Activated CD8-positive, alpha-beta memory T cell treated with anti-CD3 and anti-CD28 coated beads for 36 hours (primary cell): ENCODE measurements around the gene HSPBP1. TPM values are rescaled to one million over a fixed set of nuclear protein-coding genes. Genes with fewer than 3 reads are reported as not detected.

Source experiments
- total RNA-seq, 2 experiments: library from RNA; stranded (reverse); gene quantifications; one replicate each; pipeline ENCODE4 v1.2.3, GENCODE V29; 2021

The HSPBP1 gene
- total RNA-seq, 2 experiments from 2014 or later: 74.4 to 79.6 TPM

Other genes with a start within 250 kb of the HSPBP1 start
- gene GP6, start 241.8 kb downstream of the HSPBP1 start, total RNA-seq: not detected
- 10 to 100 TPM; 23.3 TPM for gene RDH13, start 217.0 kb downstream of the HSPBP1 start, total RNA-seq
- gene EPS8L1, start 204.2 kb downstream of the HSPBP1 start, total RNA-seq: 1 to 10 TPM; 1.4 to 1.5 TPM
- gene PPP1R12C, start 162.5 kb downstream of the HSPBP1 start, total RNA-seq: 10 to 100 TPM; 87.4 to 89.7 TPM
- gene TNNT1, start 130.9 kb downstream of the HSPBP1 start, total RNA-seq: not detected
- not detected for gene TNNI3, start 122.4 kb downstream of the HSPBP1 start, total RNA-seq
- not detected for gene DNAAF3, start 113.5 kb downstream of the HSPBP1 start, total RNA-seq
- gene SYT5, start 99.8 kb downstream of the HSPBP1 start, total RNA-seq: not detected
- not detected for gene PTPRH, start 70.6 kb downstream of the HSPBP1 start, total RNA-seq
- gene TMEM86B, start 51.3 kb downstream of the HSPBP1 start, total RNA-seq: 1 to 10 TPM; 6.5 to 7.6 TPM
- gene PPP6R1, start 21.1 kb downstream of the HSPBP1 start, total RNA-seq: 100 to 1,000 TPM; 226 to 230 TPM
- gene BRSK1, start 3.9 kb upstream of the HSPBP1 start, total RNA-seq: 1 to 10 TPM; 4.8 to 5.7 TPM
- under 1 TPM in 1 of 2 experiments, not detected in 1; 0.31 TPM for gene TMEM150B, start 45.2 kb upstream of the HSPBP1 start, total RNA-seq
- gene KMT5C, start 59.8 kb upstream of the HSPBP1 start, total RNA-seq: 10 to 100 TPM; 17.4 to 18.1 TPM
- not detected for gene COX6B2, start 74.6 kb upstream of the HSPBP1 start, total RNA-seq
- gene GARIN5B, start 83.2 kb upstream of the HSPBP1 start, total RNA-seq: not detected
- under 1 TPM; 0.08 to 0.21 TPM for gene IL11, start 90.4 kb upstream of the HSPBP1 start, total RNA-seq
- not detected for gene TMEM190, start 96.7 kb upstream of the HSPBP1 start, total RNA-seq
- 10 to 100 TPM; 11.3 to 12.1 TPM for gene TMEM238, start 104.2 kb upstream of the HSPBP1 start, total RNA-seq
- gene RPL28, start 105.8 kb upstream of the HSPBP1 start, total RNA-seq: 1,000 to 10,000 TPM; 2,223 to 2,277 TPM
- gene UBE2S, start 127.7 kb upstream of the HSPBP1 start, total RNA-seq: 100 to 1,000 TPM; 296 to 311 TPM
- gene SHISA7, start 163.2 kb upstream of the HSPBP1 start, total RNA-seq: not detected
- gene ISOC2, start 181.5 kb upstream of the HSPBP1 start, total RNA-seq: 10 to 100 TPM; 34.4 to 36.6 TPM
- not detected for gene C19orf85, start 184.6 kb upstream of the HSPBP1 start, total RNA-seq
- gene ZNF628, start 196.5 kb upstream of the HSPBP1 start, total RNA-seq: 1 to 10 TPM; 6.4 to 7.4 TPM
- gene NAT14, start 205.1 kb upstream of the HSPBP1 start, total RNA-seq: 10 to 100 TPM; 32.7 to 33.1 TPM
- under 1 TPM; 0.63 to 0.99 TPM for gene SSC5D, start 208.3 kb upstream of the HSPBP1 start, total RNA-seq